Activated T-cell treated with anti-CD3 and anti-CD28 coated beads, Interleukin-2, amount 50 U/mL, for 72 hours (primary cell): ENCODE data around the gene TRAT1. TPM values are rescaled to one million over a fixed set of nuclear protein-coding genes. Genes with fewer than 3 reads are reported as not detected.

Experiments
- ATAC-seq, 2 donors: fragments of 150-1000 bp; cut with Tn5 transposase; replicated peaks in 1 of 2; 2 replicates each; pipeline ENCODE4 v1.10.0; 2021; ENCODE audit warnings: moderate library complexity in 2 of 2, mild to moderate bottlenecking in 1 of 2
- DNase-seq, 2 donors: peaks; one replicate each; pipeline ENCODE4 v3.0.0; 2021 to 2022; ENCODE audit warnings: mixed read lengths in 1 of 2
- H3K27ac Mint-ChIP-seq: one replicate; pipeline ENCODE4 v1.8.0; 2022; ENCODE audit warnings: mild to moderate bottlenecking, moderate library complexity, mixed read lengths
- H3K27me3 Mint-ChIP-seq: one replicate; pipeline ENCODE4 v1.8.0; 2022; ENCODE audit warnings: low read depth, mixed read lengths
- H3K36me3 Mint-ChIP-seq, 2 donors: one replicate each; pipeline ENCODE4 v1.8.0; 2022; ENCODE audit warnings: mixed read lengths in 2 of 2, mild to moderate bottlenecking in 1 of 2; ENCODE audit not compliant: insufficient read depth in 2 of 2
- H3K4me1 Mint-ChIP-seq: one replicate; pipeline ENCODE4 v1.8.0; 2022; ENCODE audit warnings: low read depth, mixed read lengths
- H3K4me3 Mint-ChIP-seq, 2 donors: one replicate each; pipeline ENCODE4 v1.8.0; 2022; ENCODE audit warnings: mild to moderate bottlenecking in 2 of 2, mixed read lengths in 2 of 2, moderate library complexity in 2 of 2
- H3K9me3 Mint-ChIP-seq, 2 donors: one replicate each; pipeline ENCODE4 v1.8.0; 2022; ENCODE audit warnings: mixed read lengths in 2 of 2
- total RNA-seq, 2 donors: library from RNA; stranded (reverse); gene quantifications; one replicate each; pipeline ENCODE4 v1.2.3, GENCODE V29; 2022

TRAT1 gene
- total RNA-seq, 2 donors from 2014 or later, result 24.1 to 25.9 TPM

GRCh38 chr3:108826309-108827187 lies 4.0 kb downstream of the TRAT1 start:
- ATAC-seq (peak in 1 of 2 donors; percentile 22), DNase-seq (no peak)
- peaks cover 79% of the 10 kb centered on the region for H3K4me1 Mint-ChIP-seq
- peak overlapping the region; percentile 99 for H3K27ac Mint-ChIP-seq
- H3K4me3 Mint-ChIP-seq, result peak overlapping the region; percentile 92 to 93
- H3K36me3 Mint-ChIP-seq, result peaks cover 2 to 4% of the 10 kb centered on the region in 2 donors
- no peaks in the 10 kb centered on the region for H3K9me3 Mint-ChIP-seq
- H3K27me3 Mint-ChIP-seq, result no peaks in the 10 kb centered on the region

GRCh38 chr3:108830381-108830780 lies 7.8 kb downstream of the TRAT1 start:
- H3K36me3 Mint-ChIP-seq, result peaks cover 2 to 5% of the 10 kb centered on the region in 2 donors
- H3K27me3 Mint-ChIP-seq, result no peaks in the 10 kb centered on the region
- peaks cover 93% of the 10 kb centered on the region for H3K4me1 Mint-ChIP-seq
- peak overlapping the region; percentile 97 for H3K27ac Mint-ChIP-seq
- no peak for ATAC-seq
- H3K9me3 Mint-ChIP-seq, result no peaks in the 10 kb centered on the region
- DNase-seq, result no peak
- H3K4me3 Mint-ChIP-seq, result peak overlapping the region; percentile 33 to 90

GRCh38 chr3:108830991-108831614 lies 8.5 kb downstream of the TRAT1 start:
- ATAC-seq, result no peak
- Mint-ChIP-seq H3K27me3 (no peaks in the 10 kb centered on the region), H3K27ac (peak overlapping the region; percentile 97), H3K9me3 (no peaks in the 10 kb centered on the region), H3K4me3 (peak overlapping the region; percentile 61 to 90), H3K36me3 (peaks cover 2 to 5% of the 10 kb centered on the region in 2 donors), H3K4me1 (peaks cover 94% of the 10 kb centered on the region)
- no peak for DNase-seq

- H3K9me3 Mint-ChIP-seq, result no peaks in the 10 kb centered on the region
- peaks cover 92% of the 10 kb centered on the region for H3K4me1 Mint-ChIP-seq
- peak overlapping the region; percentile 90 to 99 for H3K4me3 Mint-ChIP-seq
- DNase-seq, result no peak
- no peaks in the 10 kb centered on the region for H3K27me3 Mint-ChIP-seq
- peak overlapping the region; percentile 99 for H3K27ac Mint-ChIP-seq
- peaks cover 2 to 5% of the 10 kb centered on the region in 2 donors for H3K36me3 Mint-ChIP-seq
- peak; percentile 10 to 16 for ATAC-seq
Measured at GRCh38 chr3:108833611-108834010, 11.0 kb downstream of the TRAT1 start.

- peak overlapping the region; percentile 99 for H3K27ac Mint-ChIP-seq
- peaks cover under 1 to 3% of the 10 kb centered on the region in 2 donors for H3K36me3 Mint-ChIP-seq
- no peaks in the 10 kb centered on the region for H3K27me3 Mint-ChIP-seq
- peak overlapping the region; percentile 90 to 99 for H3K4me3 Mint-ChIP-seq
- DNase-seq (no peak), ATAC-seq (peak; percentile 60 to 67)
- peaks cover 98% of the 10 kb centered on the region for H3K4me1 Mint-ChIP-seq
- H3K9me3 Mint-ChIP-seq, result no peaks in the 10 kb centered on the region
Measured at GRCh38 chr3:108834551-108834950, 12.0 kb downstream of the TRAT1 start.

- peak; percentile 66 to 74 for DNase-seq
- Mint-ChIP-seq H3K36me3 (peaks cover 0 to 3% of the 10 kb centered on the region in 2 donors), H3K27ac (peak overlapping the region; percentile 99), H3K27me3 (no peaks in the 10 kb centered on the region), H3K9me3 (no peaks in the 10 kb centered on the region), H3K4me1 (peaks cover 97% of the 10 kb centered on the region), H3K4me3 (peak overlapping the region; percentile 90 to 99)
- peak; percentile 83 for ATAC-seq
Measured at GRCh38 chr3:108835101-108835500, 12.5 kb downstream of the TRAT1 start.

- Mint-ChIP-seq H3K4me3 (peak overlapping the region; percentile 68 to 86), H3K36me3 (peaks cover 0 to 2% of the 10 kb centered on the region in 2 donors), H3K9me3 (no peaks in the 10 kb centered on the region), H3K4me1 (peaks cover 97% of the 10 kb centered on the region), H3K27me3 (no peaks in the 10 kb centered on the region), H3K27ac (peak overlapping the region; percentile 99)
- DNase-seq (peak; percentile 57 to 69), ATAC-seq (peak; percentile 73 to 75)
Measured at GRCh38 chr3:108838436-108838835, 15.8 kb downstream of the TRAT1 start.

- no peak for DNase-seq
- H3K36me3 Mint-ChIP-seq, result peaks cover 0 to 9% of the 10 kb centered on the region in 2 donors
- ATAC-seq, result peak; percentile 27 to 35
- no peaks in the 10 kb centered on the region for H3K9me3 Mint-ChIP-seq
- H3K4me1 Mint-ChIP-seq, result peaks cover 69% of the 10 kb centered on the region
- H3K27ac Mint-ChIP-seq, result peak overlapping the region; percentile 47
- H3K4me3 Mint-ChIP-seq, result peak overlapping the region; percentile 24 to 29
- H3K27me3 Mint-ChIP-seq, result no peaks in the 10 kb centered on the region
Measured at GRCh38 chr3:108845709-108846293, 23.2 kb downstream of the TRAT1 start.

- Mint-ChIP-seq H3K27ac (peak overlapping the region; percentile 70), H3K4me3 (peak overlapping the region in 1 of 2 donors; percentile 35), H3K27me3 (no peaks in the 10 kb centered on the region), H3K9me3 (no peaks in the 10 kb centered on the region), H3K4me1 (peaks cover 62% of the 10 kb centered on the region), H3K36me3 (peaks cover 2 to 16% of the 10 kb centered on the region in 2 donors)
- ATAC-seq (no peak), DNase-seq (no peak)
Measured at GRCh38 chr3:108847187-108847586, 24.6 kb downstream of the TRAT1 start.

GRCh38 chr3:108849075-108849474 lies 26.5 kb downstream of the TRAT1 start:
- peak overlapping the region; percentile 85 for H3K27ac Mint-ChIP-seq
- no peaks in the 10 kb centered on the region for H3K27me3 Mint-ChIP-seq
- H3K4me3 Mint-ChIP-seq, result no peak overlapping the region
- DNase-seq, result no peak
- H3K4me1 Mint-ChIP-seq, result peaks cover 43% of the 10 kb centered on the region
- no peaks in the 10 kb centered on the region for H3K9me3 Mint-ChIP-seq
- ATAC-seq, result no peak
- peaks cover 2 to 19% of the 10 kb centered on the region in 2 donors for H3K36me3 Mint-ChIP-seq

GRCh38 chr3:108861401-108861800 lies 38.8 kb downstream of the TRAT1 start:
- H3K27ac Mint-ChIP-seq, result peak overlapping the region; percentile 99

GRCh38 chr3:108862865-108863798 lies 40.5 kb downstream of the TRAT1 start:
- Mint-ChIP-seq H3K36me3 (peaks cover 6 to 23% of the 10 kb centered on the region in 2 donors), H3K27me3 (no peaks in the 10 kb centered on the region)

More at GRCh38 chr3:108861401-108861800, 38.8 kb downstream of the TRAT1 start:
- Mint-ChIP-seq H3K4me1 (peaks cover 33% of the 10 kb centered on the region), H3K27me3 (no peaks in the 10 kb centered on the region), H3K9me3 (peaks cover 0 to 3% of the 10 kb centered on the region in 2 donors), H3K4me3 (peak overlapping the region in 1 of 2 donors; percentile 87), H3K36me3 (peaks cover 7 to 20% of the 10 kb centered on the region in 2 donors)
- DNase-seq (no peak), ATAC-seq (no peak)

More at GRCh38 chr3:108862865-108863798, 40.5 kb downstream of the TRAT1 start:
- peaks cover 33% of the 10 kb centered on the region for H3K4me1 Mint-ChIP-seq
- H3K9me3 Mint-ChIP-seq, result peaks cover 0 to 3% of the 10 kb centered on the region in 2 donors
- ATAC-seq (peak; percentile 88 to 89), DNase-seq (peak; percentile 31 to 37)
- H3K27ac Mint-ChIP-seq, result peak overlapping the region; percentile 99
- peak overlapping the region; percentile 71 to 87 for H3K4me3 Mint-ChIP-seq
